Ectodermal cell (in vitro differentiated cells): ENCODE data around the gene ECM1.

Source experiments
- H3K27ac ChIP-seq: 2 replicates; pipeline ENCODE4 v1.7.0; 2013; ENCODE audit warnings: mild to moderate bottlenecking, low read depth, low read length; ENCODE audit not compliant: insufficient read depth, poor library complexity, severe bottlenecking
- H3K27me3 ChIP-seq: 2 replicates; pipeline ENCODE4 v1.7.0; 2013; ENCODE audit warnings: mild to moderate bottlenecking, low read length; ENCODE audit not compliant: insufficient read depth, control insufficient read depth, poor library complexity, severe bottlenecking
- H3K36me3 ChIP-seq: one replicate; pipeline ENCODE4 v1.7.0; 2013; ENCODE audit warnings: low read length; ENCODE audit not compliant: control insufficient read depth, insufficient read depth
- H3K4me1 ChIP-seq: one replicate; pipeline ENCODE4 v1.7.0; 2013; ENCODE audit warnings: low read length; ENCODE audit not compliant: control insufficient read depth, insufficient read depth
- H3K4me3 ChIP-seq: 2 replicates; pipeline ENCODE4 v1.7.0; 2013; ENCODE audit warnings: low read depth, low read length, control low read depth; ENCODE audit not compliant: insufficient read depth
- H3K9me3 ChIP-seq: 2 replicates; pipeline ENCODE4 v1.7.0; 2013; ENCODE audit warnings: mild to moderate bottlenecking, low read length, moderate library complexity; ENCODE audit not compliant: control insufficient read depth
- WGBS, 2 experiments: methylation state at CpG; one replicate each; pipeline ENCODE4 v1.1.7; 2013; ENCODE audit warnings: missing lambda C conversion rate in 2 of 2; 5-methylcytosine and 5-hydroxymethylcytosine counted together

ECM1 gene

DNA sequence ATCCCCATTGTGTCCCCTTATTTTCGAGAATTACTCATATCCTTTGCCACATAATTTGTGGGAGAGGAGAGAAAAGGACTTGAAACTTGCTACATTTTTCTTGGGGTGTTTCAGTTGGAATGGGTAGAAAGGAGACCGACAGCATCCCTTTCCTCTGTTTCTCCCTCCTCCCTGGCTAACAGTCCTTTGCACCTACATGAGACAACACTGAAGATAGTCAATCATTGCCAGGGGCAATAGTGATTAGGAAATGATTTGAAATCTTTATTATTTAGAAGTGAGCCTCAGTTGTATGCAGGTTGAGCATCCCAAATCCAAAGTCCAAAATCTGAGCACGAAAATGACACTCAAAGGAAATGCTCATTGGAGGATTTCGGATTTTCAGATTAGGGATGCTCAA, 28.5 kb upstream of the ECM1 start:
- Histone ChIP-seq H3K27me3 (no peaks in the 10 kb centered on the region), H3K4me3 (no peak overlapping the region), H3K9me3 (no peaks in the 10 kb centered on the region), H3K27ac (no peak overlapping the region), H3K36me3 (no peaks in the 10 kb centered on the region), H3K4me1 (no peaks in the 10 kb centered on the region)
- 79 to 80% methylated on average over 3 to 4 of the region's 4 CpGs for WGBS, 2 experiments

- H3K36me3 ChIP-seq, result no peaks in the 10 kb centered on the region
- no peak overlapping the region for H3K4me3 ChIP-seq
- H3K27me3 ChIP-seq, result no peaks in the 10 kb centered on the region
- H3K9me3 ChIP-seq, result no peaks in the 10 kb centered on the region
- no peaks in the 10 kb centered on the region for H3K4me1 ChIP-seq
- WGBS, 2 experiments, result 90 to 92% methylated on average over 2 of the region's 2 CpGs
- H3K27ac ChIP-seq, result no peak overlapping the region
These were observed 28.0 kb upstream of the ECM1 start for GRCh38 chr1:150479927-150480352.

DNA sequence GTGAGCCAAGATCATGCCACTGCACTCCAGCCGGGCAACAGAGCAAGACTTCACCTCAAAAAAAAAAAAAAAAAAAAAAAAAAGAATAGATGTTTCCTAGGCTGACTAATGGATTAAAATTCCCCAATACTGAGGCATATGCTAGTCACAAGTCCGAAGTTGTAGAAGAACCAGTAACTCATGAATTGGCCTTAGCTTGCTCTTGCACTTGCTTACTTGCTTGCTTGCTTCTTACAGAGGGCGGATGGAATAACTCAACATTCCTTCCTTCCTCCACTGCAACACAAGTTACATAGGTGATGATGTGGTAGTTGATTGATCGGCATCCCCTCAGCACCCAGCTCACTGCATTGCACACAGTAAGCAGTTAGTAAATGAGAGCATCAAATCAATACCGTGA, 23.5 kb upstream of the ECM1 start:
- WGBS, 2 experiments, result 78 to 90% methylated on average over 4 of the region's 5 CpGs
- no peaks in the 10 kb centered on the region for H3K4me1 ChIP-seq
- no peaks in the 10 kb centered on the region for H3K9me3 ChIP-seq
- no peak overlapping the region for H3K4me3 ChIP-seq
- H3K36me3 ChIP-seq, result no peaks in the 10 kb centered on the region
- H3K27me3 ChIP-seq, result no peaks in the 10 kb centered on the region
- no peak overlapping the region for H3K27ac ChIP-seq

DNA sequence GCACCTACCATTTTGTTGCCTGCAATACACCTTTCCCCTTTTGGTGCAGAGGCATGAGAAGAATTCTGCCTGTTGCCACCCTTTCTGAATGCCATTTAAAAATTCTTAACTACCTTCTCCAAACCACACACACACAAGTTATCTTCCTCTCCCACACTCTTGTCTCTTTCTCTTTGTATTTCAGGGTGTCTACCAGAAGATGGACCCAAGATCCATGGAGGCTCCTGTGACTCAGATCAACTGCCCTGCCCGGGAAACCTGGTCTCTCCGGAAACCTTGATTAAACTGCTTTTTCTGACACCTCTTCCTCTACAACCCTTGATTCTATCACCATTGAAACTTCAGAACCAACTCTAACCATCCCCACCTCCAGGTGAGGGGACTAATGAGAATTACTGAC, 23.0 kb upstream of the ECM1 start:
- 59 to 71% methylated on average over 2 of the region's 2 CpGs for WGBS, 2 experiments
- Histone ChIP-seq H3K4me3 (no peak overlapping the region), H3K36me3 (peaks cover 1% of the 10 kb centered on the region), H3K27ac (no peak overlapping the region), H3K4me1 (no peaks in the 10 kb centered on the region), H3K27me3 (no peaks in the 10 kb centered on the region), H3K9me3 (no peaks in the 10 kb centered on the region)

GRCh38 chr1:150486966-150487762, 20.7 kb upstream of the ECM1 start, which contains the start of gene TARS2:
TSS of gene TARS2 (plus strand) at chr1:150487419. CDS start at chr1:150487451, 32 bp downstream.
- peak within 1 kb of the TSS; percentile 62 for H3K4me3 ChIP-seq
- 1 to 2% methylated on average over 30 of the region's 30 CpGs for WGBS, 2 experiments
- H3K27ac ChIP-seq, result no peak within 1 kb of the TSS
- no peaks in the 10 kb centered on the region for H3K9me3 ChIP-seq
- no peaks in the 10 kb centered on the region for H3K4me1 ChIP-seq
- no peaks in the 10 kb centered on the region for H3K27me3 ChIP-seq
- H3K36me3 ChIP-seq, result peaks cover 22% of the 10 kb centered on the region

GRCh38 chr1:150487763-150488115, 20.2 kb upstream of the ECM1 start:
- peaks cover 24% of the 10 kb centered on the region for H3K36me3 ChIP-seq
- 9% methylated on average over 7 of the region's 7 CpGs for WGBS, 2 experiments
- no peaks in the 10 kb centered on the region for H3K4me1 ChIP-seq
- no peaks in the 10 kb centered on the region for H3K9me3 ChIP-seq
- peak overlapping the region; percentile 62 for H3K4me3 ChIP-seq
- no peak overlapping the region for H3K27ac ChIP-seq
- no peaks in the 10 kb centered on the region for H3K27me3 ChIP-seq

DNA sequence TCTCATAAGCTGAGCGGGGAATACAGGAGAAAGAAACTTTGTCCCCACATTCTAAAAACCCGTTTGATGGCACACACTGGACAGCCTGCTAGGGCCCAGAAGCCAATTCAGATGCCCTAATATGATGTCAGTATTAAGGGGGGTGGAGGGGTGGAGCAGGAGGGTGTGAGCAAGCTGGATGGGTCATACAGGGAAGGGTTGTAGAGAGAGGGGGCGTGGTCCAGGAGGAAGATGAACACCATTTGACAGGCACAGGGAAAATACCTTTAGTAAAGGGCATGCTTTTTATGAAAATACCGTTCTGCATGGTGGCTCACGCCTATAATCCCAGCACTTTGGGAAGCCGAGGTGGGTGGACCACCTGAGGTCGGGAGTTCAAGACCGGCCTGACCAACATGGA, 14.7 kb upstream of the ECM1 start:
- Histone ChIP-seq H3K4me1 (no peaks in the 10 kb centered on the region), H3K27me3 (no peaks in the 10 kb centered on the region), H3K4me3 (no peak overlapping the region), H3K36me3 (peaks cover 35% of the 10 kb centered on the region), H3K9me3 (no peaks in the 10 kb centered on the region), H3K27ac (no peak overlapping the region)
- WGBS, 2 experiments, result 96 to 97% methylated on average over 8 of the region's 8 CpGs

GRCh38 chr1:150498342-150498741, 9.6 kb upstream of the ECM1 start:
- Histone ChIP-seq H3K36me3 (peaks cover 20% of the 10 kb centered on the region), H3K27ac (no peak overlapping the region), H3K9me3 (no peaks in the 10 kb centered on the region), H3K27me3 (no peaks in the 10 kb centered on the region), H3K4me1 (no peaks in the 10 kb centered on the region), H3K4me3 (no peak overlapping the region)
- 92 to 94% methylated on average over 10 of the region's 10 CpGs for WGBS, 2 experiments

DNA sequence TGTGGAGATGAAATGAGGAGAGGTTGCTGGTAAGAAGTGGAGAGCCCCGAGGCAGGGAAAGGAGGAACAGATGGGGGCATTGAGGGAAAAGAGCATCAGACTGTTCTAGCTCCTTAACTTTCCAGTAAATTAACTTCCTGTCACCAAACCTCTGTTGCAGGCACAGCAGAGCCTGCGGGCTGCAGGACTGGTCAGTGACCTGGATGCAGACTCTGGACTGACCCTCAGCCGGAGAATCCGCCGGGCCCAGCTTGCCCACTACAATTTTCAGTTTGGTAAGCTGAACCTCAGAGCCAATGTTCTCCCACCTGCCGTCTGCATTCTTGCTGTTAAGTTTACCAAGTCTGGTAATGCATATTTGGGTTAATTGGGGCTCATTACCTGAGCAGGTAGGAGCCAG, 2.5 kb upstream of the ECM1 start:
- peaks cover 13% of the 10 kb centered on the region for H3K4me1 ChIP-seq
- H3K4me3 ChIP-seq, result no peak overlapping the region
- 93 to 95% methylated on average over 6 of the region's 6 CpGs for WGBS, 2 experiments
- H3K36me3 ChIP-seq, result peaks cover 6% of the 10 kb centered on the region
- H3K9me3 ChIP-seq, result no peaks in the 10 kb centered on the region
- no peaks in the 10 kb centered on the region for H3K27me3 ChIP-seq
- no peak overlapping the region for H3K27ac ChIP-seq

DNA sequence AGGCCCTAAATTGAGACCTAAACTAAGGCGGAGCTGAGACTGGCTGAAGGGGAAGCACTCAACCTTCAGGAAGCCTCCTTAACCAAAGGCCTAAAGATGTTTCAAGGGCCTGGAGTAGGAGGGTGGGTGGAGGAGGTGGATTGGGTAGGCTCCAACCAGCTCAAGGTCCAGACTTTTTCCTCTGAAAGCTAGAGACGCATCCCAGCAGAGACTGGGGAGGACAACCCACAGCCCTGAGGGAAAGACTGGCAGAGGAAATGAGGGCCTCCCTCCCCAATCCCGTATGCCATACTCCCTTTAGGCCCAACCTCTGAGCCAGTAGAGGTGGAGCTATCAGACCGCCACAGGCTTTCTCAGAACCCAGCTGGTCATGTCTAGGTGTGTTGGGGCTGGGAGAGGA, 1.1 kb downstream of the ECM1 start:
- Histone ChIP-seq H3K27ac (no peak overlapping the region), H3K36me3 (peaks cover 6% of the 10 kb centered on the region), H3K4me3 (no peak overlapping the region), H3K27me3 (no peaks in the 10 kb centered on the region), H3K4me1 (peaks cover 13% of the 10 kb centered on the region), H3K9me3 (no peaks in the 10 kb centered on the region)
- WGBS, 2 experiments, result 81 to 85% methylated on average over 4 of the region's 4 CpGs
